Measurements from ENCODE around the gene TCHH.

DNA sequence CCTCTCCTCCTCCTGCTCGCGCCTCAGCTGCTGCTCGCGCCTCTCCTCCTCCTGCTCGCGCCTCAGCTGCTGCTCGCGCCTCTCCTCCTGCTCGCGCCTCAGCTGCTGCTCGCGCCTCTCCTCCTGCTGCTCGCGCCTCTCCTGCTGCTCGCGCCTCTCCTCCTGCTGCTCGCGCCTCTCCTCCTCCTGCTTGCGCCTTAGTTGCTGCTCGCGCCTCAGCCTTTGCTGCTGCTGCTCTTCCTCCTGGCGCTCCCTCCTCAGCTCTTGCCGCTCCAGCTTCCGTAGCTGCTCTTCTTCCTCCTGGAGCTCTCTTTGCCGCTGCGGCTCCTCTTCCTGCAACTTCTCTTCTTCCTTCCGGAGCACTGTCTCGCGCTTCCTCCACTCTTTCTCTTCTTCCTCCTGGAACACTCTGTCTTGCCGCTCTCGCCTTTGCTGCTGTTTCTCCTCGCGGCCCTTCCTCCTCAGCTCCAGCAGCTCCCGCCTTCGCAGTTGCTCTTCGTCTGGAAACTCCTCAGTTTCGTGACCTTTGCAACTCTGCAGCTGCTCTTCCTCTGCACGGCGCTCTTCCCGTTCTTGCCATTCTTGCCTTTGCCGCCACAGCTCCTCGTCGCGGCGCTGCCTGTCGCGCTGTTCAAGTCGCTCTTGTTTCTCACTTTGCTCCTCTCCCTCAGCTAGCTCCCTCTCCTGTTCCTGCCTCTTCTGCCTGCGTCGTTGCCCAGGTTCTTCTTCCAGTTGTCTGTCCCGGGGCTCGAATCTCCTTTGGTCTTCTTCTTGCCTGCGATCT lies 3.0 kb downstream of the TCHH start:
- TF ChIP-seq ZNF720 (CRISPR knock-in tag; IDR thresholded peaks at IDR 0.05) (no peak), RAD21 (CRISPR knock-in tag; IDR thresholded peaks at IDR 0.05) (no peak)
